ENCODE measurements around the gene SYMPK.
"Not testable (repeated sequence)": the region's sequence is repeated elsewhere in the genome, so short reads cannot be mapped to it uniquely, and the experiment has no call there.

The SYMPK gene

DNA sequence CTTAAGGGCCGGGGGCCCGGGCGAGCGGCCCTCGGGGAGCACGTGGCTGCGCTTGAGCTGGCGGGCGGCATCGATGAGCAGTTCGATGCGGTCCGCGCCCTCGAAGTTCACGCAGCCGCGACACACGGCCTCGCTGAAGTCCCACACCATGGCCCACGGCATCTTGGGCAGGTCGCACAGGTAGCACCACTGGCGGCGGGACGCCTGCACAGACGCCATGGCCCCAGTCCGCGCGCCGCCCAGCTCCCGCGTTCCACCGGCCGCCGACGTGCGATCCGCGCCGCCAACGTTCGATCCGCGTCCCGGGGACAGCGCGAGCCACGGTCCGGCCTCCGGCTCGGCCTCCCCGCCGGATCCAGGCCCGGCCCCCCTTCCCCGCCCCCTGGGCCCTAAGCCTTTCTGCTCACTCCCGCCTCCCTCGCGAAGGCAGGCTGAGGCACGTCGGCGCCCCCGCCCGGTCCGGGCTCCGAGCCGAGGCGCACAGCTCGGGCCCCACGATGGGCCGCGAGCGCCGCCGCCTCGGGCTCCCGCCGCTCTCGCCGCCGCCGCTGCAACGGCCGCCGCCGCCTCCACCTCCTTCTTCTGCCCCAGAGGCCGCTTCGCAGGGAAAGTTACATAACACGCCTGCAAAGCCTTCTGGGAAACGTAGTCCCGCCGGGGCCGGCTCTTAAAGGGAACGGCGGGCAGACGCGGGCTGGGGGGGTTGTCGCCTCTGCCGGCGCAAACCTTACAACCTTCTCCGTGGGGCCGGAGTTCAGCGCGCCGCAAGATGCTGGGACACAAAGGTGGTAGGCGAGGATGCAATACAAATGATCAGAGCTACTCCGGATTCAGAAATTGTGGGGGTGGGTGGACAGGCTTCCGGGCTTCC is 22.8 kb upstream of the SYMPK start, which contains the start of gene IRF2BP1:
TSS of gene IRF2BP1 (minus strand) at position 586 of the 871 bp plus-strand sequence. CDS start at position 219, 367 bp downstream.
- DNase-seq, result peak; percentile 98

DNA sequence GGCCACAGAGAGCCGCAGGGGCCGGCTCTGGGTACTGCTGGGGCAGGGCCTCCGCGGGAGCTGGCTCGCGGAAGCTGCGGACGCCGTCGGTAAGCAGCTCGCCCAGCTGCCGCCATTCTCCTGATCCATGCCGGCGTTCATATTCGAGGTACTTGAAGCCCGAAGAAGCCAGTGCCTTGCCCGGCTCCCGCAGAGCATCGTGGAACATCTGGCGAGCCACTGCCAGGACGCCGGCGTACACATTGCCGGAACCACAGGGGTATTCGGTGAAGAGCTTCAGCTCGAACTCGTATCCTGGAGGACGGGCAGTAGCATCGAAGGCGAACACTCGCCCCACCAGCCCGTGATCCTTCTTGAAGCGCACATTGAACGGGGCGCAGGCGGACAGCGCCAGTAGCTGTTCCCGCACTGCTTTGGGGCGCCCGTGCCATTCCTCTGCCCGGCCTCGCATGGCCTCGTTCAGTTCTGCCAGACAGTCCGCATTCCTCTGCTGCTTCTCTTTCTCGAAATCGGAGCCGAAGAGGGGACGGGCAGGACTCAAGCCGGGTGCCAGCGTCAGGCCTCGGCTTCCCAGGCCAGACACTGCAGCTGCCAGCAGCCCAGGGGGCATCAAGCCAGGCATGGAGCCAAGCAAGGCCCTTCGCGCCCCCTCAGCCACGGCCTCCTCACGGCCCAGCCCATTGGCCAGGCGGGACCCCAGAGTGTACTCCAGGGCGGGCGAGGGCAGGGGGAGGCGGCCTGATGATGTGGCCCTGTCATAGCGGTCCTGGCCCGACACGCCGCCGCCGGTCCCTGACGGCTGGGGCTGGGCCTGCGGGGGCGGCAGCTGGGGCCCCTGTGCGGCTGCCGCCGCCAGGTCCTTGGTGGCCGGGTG is 22.0 kb upstream of the SYMPK start:
- peak; percentile 79 for DNase-seq

DNA sequence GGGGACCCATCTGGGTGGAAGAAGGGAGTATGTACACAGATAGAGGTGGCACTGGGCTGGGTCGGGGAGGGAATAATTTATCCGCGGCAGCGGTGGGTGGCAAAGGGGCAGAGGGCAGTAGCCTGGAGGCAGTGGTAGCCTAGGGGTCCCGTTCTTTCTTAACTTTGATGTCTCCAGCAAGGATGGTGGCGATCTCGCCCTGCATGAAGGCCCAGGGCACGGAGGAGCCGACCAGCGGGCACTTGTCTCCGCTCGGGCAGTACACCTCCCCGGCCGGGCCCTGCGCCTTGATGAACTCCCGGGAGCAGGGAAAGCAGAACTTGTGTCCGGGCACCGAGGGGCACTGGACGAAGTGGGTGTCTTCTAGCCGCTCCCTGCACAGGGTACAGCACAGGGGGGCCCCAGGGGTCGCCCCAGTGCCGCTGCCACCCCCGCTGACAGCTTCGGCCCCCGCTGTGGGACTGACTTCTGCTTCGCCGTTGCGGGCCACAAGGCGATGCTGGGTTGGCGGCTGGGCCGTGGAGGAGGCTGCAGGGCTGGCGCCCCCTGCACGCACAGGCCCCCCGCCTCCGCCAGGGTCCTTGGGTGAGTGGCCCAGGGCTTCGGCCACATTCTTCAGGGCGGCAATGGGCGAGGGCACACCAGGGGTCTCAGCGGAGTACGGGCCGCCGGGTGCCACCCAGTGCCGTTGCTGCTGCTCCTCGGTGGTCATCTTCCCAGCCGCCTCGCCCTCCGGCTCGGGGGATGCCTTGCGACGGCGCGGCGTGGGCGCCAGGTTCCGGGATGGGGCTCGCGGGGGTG is 21.1 kb upstream of the SYMPK start:
- DNase-seq, result peak; percentile 70

DNA sequence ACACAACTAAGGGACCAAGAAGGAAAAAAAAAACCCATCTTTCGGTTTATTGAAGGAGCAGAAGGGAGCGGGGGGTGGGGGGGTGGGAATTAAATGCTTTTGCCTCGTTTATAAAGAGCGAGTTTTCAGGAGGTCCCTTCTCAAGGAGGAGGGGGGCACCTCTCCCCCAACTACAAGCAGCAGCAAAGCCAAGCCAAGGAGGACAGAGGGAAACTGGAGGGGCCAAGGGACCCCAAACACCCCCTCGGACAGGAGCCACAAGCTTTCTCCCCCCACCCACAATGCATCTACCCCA is 20.6 kb upstream of the SYMPK start:
- DNase-seq, result no peak

DNA sequence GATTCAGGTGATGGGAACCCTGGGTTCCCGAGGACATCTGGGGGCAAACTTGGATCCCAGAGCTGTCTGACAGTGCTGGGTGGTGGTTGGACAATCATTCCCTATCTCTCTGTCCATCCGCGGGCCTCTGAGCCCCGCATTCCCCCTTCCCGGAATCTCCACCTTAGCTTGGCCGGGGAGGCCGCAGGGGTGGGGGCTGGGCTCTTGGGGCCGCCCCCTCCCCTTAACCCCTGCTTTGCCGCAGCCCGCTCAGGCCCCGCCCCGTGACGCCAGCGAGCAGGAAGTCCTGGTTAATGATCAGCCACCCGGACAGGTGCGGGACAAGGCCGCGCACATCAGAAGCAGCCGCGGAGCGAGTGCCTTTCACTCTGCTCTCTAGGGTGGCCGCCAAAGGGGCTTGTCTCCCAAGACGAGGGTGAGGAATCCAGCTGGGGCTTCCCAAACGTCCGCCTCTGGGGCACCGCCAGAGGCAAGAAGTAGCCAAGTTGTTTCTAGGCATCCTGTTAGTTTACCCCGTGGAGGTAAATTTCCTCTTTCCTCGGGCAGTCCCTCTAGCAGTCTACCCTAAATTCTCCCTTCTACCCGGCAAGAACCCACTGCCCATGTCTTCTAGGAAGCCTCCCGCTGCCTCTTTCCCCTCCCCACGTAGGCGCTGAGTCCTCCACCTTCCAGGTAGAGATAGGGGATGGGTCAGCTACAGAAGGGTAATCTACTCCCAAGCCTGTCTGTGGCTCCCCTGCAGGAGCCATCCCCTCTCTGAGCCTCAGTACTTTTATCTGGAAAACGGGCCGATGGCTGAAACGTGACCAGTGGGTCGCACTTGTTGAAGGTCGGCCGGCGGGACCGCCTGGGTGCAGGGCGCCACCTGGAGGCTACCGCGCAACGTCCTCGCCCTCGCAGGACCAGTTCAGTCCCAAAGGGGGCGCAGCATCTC is 20.0 kb upstream of the SYMPK start:
- peak; percentile 99 for DNase-seq

DNA sequence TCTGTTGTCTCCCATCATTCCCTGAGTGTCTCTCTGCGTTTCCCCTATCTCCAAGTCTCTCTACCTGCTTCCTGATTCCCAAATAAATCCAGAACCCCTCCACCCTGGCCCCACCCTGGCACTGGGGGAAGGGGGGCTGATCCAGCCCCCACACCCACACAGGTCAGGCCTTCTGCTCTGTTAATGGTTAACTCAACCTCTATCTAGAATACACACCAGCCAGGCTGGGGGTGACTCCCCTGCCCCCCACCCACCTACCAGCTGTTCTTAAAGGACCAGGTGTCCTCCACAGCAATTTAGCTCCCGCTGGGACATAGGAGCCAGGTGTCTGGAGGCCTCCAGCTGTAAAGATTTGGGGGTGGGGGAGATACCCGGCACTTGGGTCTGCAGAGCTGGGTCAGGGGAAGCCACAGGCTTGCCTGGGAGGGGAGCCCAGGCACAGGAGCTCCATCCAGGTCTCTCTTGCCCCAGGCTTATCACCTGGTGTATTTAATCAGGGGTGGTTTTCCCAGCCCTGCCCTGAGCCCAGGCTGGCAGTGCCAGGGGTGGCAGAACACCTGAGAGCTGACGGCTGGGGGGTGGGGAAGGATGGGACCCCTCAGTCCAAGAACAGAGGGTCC is 19.1 kb upstream of the SYMPK start:
- peak; percentile 95 for DNase-seq

DNA sequence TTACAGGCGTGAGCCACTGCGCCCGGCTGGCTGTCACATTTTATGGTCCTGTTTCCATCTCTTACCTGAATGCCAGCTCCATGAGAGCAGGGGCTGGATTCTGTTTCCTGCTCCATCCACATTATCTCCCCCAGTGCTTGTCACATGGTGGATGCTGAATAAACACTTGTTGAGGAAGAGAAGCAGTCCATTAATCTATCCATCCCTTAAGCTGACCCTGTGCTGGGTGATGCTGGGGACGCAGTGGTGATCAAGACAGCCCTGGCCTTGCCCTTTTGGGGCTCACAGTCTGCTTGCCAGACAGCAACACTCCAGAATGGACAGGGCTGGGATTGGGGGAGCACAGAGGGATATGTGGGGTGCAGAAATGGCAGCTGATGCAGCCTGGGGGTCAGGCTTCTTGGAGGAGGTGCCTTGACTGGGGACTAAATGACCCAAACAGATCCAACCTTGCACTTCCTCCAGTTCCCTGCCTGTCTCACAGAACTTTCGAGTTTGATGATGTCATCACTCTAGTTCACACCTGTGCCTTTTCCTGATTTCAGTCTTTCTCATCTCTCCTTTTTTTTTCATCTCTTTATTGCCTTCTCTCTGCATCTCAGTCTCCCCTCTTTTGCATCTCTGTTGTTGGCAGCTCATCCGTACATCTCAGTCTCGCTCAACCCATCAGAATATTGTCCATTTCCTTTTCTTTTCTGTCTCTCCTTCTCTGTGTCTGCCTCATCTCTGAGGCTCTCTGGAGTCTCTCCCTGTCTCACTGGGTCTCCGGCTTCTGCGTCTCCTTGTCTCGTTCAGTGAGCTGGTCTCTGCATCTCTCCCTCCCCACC is 18.3 kb upstream of the SYMPK start:
- DNase-seq, result peak; percentile 90

DNA sequence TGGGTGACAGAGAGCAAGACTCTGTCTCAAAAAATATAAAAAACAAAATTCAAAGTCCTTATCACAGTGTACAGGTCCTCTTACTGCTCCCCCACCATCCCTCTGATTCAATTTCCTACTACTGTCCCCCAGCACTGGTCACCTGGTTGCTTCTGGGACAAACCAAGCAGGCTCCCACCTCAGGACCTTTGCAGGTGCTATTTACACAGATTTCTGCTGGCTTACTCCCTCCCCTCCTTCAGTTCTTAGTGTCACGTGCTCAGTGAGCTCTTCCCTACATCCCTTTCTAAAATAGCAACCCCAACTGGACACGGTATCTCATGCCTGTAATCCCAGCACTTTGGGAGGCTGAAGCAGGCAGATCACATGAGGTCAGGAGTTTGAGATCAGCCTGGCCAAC is 17.0 kb upstream of the SYMPK start:
- no peak for DNase-seq

DNA sequence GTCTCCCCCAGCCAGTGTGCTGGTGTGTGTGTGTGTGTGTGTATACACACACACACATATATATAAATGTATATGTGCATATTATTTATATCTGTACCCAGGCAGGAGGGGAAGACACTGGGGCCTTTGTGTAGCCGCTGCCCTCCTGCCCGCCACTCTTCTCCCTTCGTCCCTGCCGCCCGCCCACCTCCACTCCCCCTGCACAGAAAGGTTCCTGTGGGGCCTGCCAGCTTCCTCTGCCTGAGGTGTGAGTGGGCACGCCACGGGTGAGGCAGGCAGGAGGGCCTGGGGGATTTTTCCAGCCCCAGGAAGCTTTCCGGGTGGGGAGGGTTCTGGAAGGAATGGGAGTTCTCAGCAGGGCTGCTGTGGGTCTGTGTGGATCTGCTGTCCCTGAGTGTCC is 16.1 kb upstream of the SYMPK start:
- DNase-seq, result no peak

DNA sequence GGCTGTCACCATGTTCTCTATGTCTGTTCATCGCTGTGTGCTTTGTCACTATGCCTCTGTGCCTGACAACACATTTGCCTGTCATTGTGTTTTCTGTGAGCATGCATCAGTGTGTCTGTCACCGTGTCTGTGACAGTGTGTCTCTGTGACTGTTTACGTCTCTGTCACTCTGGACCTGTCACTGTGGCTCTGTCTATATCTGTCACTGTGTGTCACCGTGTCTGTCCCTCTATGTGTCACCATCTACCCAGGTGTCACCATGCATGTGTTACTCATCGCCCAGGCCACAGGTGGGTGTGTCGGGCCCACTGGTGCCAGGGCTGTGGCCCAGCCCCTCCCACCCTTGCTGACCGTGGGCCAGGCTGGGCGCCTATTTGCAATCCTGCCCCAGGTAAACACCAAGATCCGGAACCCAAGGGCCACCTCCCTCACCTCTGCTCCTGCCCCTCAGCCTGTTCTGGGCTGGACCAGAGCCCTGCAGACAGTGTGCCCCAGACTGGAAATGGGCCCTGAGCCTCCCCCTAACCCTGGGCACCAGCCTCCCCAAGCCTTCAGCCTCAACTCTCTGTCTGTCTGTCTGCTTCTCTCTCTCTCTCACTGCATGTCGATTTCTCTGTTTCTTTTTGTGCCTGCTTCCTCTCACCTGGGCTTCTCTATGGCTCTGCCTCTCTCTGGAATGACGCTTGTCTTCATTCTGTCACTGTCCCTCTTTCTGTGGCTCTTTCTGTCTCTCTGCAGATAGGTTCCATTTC is 15.3 kb upstream of the SYMPK start:
- DNase-seq, result peak; percentile 90

DNA sequence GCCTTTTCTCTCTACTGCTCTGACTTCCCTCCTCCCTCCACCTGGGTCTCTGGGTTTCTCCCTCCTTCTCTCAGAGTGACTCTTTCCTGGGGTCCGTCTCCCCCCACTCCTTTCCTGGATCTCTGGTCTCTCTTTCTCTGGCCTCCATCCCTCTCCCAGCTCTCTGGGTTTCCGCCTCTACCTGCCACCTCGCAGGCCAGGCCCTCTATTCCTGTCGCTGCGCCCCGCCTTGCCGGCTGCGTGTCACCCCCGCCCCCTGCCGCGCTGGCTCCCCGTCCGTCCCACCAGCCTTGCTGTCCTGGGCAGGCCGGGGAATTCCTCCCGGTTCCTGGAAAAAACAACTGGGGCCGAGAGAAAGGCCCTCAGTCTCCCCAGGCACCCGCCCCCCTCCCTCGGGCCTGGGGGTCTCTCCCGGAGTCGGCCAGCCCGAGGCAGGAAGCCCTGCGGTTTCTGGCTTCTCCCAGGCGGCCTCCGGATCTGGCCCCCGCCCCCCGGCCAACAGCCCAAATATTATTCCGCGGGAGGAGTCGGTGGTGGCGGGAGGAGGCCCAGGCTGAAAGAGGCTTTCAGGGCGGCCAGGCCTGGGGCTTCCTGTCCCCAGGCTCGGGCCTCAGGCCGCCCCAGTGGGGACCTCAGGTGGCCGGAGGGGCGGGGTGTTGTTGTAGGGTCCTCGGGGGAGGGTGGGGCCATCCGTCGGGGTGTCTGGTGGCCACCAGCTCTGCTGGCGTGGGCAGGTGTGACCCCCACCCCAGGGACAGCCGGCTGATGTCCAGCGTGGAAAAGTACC is 13.7 kb upstream of the SYMPK start:
- DNase-seq, result no peak

DNA sequence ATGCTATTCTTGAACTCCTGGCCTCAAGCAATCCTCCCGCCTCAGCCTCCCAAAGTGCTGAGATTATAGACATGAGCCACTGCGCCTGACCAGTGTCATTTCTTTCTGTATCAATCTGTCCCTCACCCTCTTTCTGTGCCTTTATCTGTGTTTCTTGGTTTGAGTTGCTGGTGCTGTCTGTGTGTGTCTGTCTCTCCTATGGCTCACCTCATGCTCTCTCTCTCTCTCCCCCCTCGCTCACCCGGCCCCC is 13.1 kb upstream of the SYMPK start:
- DNase-seq, result no peak

DNA sequence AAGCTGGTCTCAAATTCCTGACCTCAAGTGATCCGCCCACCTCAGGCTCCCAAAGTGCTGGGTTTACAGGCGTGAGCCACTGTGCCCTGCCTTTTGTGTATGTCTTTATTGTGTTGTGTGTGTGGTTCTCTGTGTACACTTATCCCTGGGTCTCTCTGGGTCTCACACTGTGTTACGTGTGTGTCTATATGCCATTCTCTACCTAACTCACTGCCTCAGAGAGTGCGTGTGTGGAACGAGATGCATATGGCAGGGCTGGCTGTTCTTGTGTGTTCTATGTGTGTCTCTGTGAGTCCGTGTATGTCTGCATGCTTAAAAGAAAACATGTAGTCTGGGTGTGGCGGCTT is 11.6 kb upstream of the SYMPK start:
- DNase-seq, result no peak

DNA sequence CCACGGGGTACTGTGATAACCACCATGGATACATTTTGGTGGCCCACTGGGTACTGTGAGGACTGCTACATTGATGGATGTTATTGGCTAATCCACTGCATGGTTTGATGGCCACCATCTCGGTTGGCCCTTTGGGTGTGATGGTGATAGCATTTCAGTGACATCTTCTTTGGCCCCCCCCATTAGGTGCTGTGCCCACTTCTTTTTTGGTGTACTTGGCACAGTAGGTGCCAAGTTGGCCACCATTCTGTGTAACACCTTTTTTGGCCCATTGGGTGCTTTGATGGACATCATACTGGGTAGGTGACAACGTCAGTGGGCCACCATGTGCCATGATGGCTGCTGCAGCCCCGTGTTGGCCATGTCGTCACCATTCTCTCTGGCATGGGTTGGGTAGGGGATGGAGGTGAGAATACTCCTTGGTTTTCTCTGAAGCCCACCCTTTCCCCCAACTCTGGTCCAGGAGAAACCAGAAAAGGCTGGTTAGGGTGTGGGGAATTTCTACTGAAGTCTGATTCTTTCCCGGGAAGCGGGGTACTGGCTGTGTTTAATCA is 10.3 kb upstream of the SYMPK start:
- no peak for DNase-seq

DNA sequence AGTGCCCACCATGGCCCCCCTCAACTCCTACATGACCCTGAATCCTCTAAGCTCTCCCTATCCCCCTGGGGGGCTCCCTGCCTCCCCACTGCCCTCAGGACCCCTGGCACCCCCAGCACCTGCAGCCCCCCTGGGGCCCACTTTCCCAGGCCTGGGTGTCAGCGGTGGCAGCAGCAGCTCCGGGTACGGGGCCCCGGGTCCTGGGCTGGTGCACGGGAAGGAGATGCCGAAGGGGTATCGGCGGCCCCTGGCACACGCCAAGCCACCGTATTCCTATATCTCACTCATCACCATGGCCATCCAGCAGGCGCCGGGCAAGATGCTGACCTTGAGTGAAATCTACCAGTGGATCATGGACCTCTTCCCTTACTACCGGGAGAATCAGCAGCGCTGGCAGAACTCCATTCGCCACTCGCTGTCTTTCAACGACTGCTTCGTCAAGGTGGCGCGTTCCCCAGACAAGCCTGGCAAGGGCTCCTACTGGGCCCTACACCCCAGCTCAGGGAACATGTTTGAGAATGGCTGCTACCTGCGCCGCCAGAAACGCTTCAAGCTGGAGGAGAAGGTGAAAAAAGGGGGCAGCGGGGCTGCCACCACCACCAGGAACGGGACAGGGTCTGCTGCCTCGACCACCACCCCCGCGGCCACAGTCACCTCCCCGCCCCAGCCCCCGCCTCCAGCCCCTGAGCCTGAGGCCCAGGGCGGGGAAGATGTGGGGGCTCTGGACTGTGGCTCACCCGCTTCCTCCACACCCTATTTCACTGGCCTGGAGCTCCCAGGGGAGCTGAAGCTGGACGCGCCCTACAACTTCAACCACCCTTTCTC is 9.4 kb upstream of the SYMPK start:
- no peak for DNase-seq

DNA sequence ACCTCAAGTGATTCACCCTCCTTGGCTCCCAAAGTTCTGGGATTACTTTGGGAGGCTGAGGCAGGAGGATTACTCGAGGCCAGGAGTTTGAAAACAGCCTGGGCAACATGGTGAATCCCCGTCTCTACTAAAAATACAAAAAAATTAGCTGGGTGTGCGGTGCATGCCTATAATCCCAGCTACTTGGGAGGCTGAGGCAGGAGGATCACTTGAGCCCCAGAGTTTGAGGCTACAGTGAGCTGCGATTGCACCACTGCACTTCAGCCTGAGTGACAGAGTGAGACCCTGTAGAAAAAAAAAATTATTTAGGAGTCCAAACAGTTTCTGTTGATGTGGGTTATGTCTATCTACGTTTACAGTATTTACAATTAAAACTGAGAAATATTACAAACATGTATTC is 7.9 kb upstream of the SYMPK start:
- no peak for DNase-seq

DNA sequence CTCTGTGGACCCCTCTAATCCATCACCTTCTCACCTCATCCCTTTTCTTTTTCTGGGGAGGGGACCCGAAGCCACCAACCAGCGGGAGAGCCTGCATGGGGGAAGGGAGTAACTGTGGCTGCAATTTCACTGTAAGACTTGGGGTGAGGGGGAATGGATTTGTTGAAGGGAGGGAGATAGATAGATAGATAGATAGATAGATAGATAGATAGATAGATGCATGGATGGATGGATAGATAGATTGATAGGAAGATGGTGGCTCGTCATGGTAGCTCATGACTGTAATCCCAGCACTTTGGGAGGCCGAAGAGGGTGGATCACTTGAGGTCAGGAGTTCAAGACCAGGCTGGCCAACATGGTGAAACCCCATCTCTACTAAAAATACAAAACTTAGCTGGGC is 4.3 kb upstream of the SYMPK start:
- DNase-seq, result not testable (repeated sequence)

All from DMS53 (cell line).